Right cardiac atrium (tissue), 5 donors: Measurements from ENCODE around the gene TRNT1. TPM values are rescaled to one million over a fixed set of nuclear protein-coding genes. Genes with fewer than 3 reads are reported as not detected.

Experiments used
- polyA plus RNA-seq: library from polyadenylated mRNA; stranded (reverse); fragments of 200-250 nt; gene quantifications from one replicate; pipeline ENCODE4 v1.2.3, GENCODE V29; 2013
- total RNA-seq, 4 donors: library from RNA; stranded (reverse); fragmentation: NEBNext Ultra II Directional; extraction: Animal tissue kit (Norgen Biotek cat#: 25700); gene quantifications; one replicate each; pipeline ENCODE4 v1.2.1, GENCODE V29; 2021
- donor health status: healthy with polysubstance abuse.
- donor health status: DM: no; HTN: yes; CAD: no.
- donor health status: DM: no; HTN: no; CAD: no.
- donor health status: DM: no; HTN: yes; CAD: no; lungs with severe emphysema.
- donor health status: DM: yes; HTN: yes; CAD: no.

The TRNT1 gene
- total and polyA plus RNA-seq, 5 donors, result 10.4 to 19.3 (median 16.0) TPM

Other genes starting within 250 kb of the TRNT1 start
- 1 to 10 TPM; 2.2 to 3.9 (median 3.0) TPM for gene IL5RA, start 16.6 kb upstream of the TRNT1 start, total RNA-seq
- gene IL5RA, start 16.6 kb upstream of the TRNT1 start, polyA plus RNA-seq, result 1.4 TPM
- 10 to 100 TPM; 37.0 to 56.8 (median 44.9) TPM for gene CRBN, start 52.8 kb downstream of the TRNT1 start, total RNA-seq
- 24.5 TPM for gene CRBN, start 52.8 kb downstream of the TRNT1 start, polyA plus RNA-seq